GM12875 (cell line): ENCODE measurements around the gene CREG1.

Experiments
- H3K4me3 ChIP-seq: one replicate; pipeline ENCODE4 v1.5.1; 2011; ENCODE audit warnings: low read depth, low read length, control low read depth
- TF ChIP-seq, protein P1 (sequence below): IDR thresholded peaks from 2 replicates; pipeline ENCODE4 v1.5.1; 2011; ENCODE audit warnings: low read depth, mild to moderate bottlenecking, control low read depth, inconsistent platforms, low read length, moderate library complexity, borderline replicate concordance; ENCODE audit not compliant: insufficient read depth

CREG1 gene

DNA sequence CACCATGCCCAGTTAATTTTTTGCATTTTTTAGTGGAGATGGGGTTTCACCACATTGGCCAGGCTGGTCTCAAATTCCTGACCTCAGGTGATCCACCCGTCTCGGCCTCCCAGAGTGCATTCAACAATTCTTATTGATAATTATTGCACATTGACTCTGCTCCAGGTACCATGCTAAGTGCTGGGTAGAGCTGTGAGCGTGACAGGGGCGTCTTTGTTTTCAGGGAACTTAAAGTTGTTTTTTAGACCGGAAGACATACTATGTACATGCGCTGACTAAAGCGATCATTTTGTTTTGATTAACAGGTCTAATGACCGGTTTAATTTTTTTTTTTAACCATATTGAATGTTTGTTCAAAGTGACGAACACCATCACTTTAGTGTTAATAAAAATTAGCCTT, 39.3 kb downstream of the CREG1 start:
- TF ChIP-seq, protein P1, sequence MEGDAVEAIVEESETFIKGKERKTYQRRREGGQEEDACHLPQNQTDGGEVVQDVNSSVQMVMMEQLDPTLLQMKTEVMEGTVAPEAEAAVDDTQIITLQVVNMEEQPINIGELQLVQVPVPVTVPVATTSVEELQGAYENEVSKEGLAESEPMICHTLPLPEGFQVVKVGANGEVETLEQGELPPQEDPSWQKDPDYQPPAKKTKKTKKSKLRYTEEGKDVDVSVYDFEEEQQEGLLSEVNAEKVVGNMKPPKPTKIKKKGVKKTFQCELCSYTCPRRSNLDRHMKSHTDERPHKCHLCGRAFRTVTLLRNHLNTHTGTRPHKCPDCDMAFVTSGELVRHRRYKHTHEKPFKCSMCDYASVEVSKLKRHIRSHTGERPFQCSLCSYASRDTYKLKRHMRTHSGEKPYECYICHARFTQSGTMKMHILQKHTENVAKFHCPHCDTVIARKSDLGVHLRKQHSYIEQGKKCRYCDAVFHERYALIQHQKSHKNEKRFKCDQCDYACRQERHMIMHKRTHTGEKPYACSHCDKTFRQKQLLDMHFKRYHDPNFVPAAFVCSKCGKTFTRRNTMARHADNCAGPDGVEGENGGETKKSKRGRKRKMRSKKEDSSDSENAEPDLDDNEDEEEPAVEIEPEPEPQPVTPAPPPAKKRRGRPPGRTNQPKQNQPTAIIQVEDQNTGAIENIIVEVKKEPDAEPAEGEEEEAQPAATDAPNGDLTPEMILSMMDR, result no peak
- no peak overlapping the region for H3K4me3 ChIP-seq

DNA sequence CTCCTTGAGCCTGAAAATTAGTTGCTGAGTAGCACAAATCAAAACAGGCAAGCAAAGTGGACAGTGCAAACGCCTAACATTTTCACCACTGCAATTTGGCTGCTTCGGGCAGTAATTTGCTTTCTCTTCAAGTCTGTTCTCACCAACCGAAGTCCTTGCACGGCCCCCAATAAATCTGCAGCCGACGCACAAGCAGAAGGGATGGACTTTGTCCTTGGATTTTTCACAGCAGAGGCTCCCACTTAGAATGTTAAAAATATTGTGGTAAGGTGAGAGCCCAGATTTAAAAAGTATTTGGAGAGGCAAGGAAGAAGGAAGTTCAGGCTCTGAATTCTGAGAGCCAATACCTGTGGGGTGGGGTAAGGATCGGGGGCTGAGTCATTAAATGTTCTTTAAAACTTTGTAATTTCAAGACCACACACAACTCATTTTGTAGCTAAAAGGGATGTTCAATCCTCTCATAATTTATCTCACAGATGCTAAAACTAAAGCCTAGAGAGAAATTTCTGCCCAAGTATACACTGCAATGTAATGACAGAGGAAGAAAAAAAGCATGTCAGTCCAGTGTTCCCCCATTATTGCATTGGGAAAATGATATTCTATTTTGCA, 41.4 kb downstream of the CREG1 start:
- no peak overlapping the region for H3K4me3 ChIP-seq
- TF ChIP-seq, protein P1, result no peak

DNA sequence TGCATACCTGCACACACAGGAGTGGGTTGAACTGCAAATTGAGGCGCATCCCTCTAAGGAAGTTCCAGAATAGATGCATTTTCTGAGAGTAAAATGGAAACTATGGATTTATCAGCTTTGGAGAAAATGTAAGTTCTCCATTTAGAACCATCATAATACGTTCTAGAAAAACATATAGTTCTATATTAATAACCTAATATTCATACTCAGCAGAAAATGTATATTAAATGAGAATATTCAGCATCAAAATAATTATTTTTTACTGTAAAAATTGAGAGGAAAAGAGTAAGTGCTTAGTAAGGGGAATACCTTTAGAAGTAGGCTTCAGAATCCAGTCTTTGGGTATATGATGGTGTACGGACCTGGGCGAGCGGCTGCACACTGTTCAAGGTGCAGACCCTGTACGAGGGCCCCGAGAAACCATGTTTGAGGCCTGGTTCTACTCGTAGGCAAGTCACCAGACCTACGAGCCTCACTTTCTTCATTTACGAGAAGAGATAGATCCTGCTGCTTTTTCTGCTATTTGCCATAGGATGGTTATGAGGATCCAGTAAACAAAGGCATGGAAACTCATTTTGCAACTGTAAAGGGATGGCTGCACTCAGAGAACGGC, 42.1 kb downstream of the CREG1 start:
- no peak overlapping the region for H3K4me3 ChIP-seq
- TF ChIP-seq, protein P1, result no peak

DNA sequence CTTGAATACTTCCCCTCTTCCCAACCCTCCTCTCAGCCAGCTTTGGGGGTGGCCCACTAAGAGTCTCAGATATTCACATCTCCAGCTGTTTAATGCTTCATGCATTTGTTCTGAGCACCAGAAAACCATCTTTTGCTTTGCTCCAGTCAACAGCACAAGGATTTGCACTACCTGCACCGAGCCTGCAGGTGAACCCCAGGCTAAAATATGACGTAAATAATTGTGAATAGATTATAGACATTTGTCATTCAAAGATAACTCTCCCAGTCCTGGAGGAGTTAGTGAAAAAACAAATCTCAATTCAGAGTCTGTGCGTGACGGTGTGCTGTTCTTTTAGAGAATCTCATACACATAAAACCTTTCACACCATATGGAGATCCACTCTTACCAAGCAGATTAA, 42.7 kb downstream of the CREG1 start:
- TF ChIP-seq, protein P1, result no peak
- H3K4me3 ChIP-seq, result no peak overlapping the region

DNA sequence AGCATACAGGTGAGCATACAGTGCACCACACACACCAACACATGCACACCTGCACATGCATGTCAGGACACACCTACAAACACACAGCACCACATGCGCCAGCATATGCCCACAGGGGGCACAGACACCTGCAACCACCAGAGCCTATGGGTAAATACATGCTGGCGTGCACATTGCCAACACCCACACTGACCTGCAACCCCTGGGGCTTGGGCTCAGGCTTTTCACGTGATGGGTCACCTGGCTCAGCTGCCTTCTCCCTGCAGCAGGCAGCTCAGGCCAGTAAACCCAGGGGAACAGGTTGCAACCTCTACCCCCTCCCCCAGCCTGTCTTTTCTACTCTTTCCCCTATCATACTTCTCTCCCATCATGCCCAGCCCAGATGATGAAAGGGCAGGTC, 43.3 kb downstream of the CREG1 start:
- no peak overlapping the region for H3K4me3 ChIP-seq

DNA sequence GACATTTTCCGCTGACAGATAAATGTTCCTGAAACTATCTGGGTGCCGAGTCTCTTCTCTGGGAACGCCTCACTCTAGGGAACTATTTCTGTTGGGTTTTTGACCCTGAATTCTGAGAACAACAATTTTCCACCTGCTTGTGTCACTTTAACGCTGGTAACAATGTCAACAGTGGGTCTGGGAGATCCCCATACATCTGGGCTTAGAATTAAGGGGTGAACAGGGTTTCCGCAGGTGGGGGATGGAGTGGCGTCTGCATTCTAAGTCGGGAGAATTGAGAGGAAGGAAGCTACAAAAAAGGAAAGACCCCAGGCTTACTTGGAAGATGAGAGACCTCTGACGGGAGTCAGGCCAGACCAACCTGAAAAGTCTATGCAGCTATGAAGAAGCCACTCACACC, 44.0 kb downstream of the CREG1 start:
- TF ChIP-seq, protein P1, result no peak
- H3K4me3 ChIP-seq, result no peak overlapping the region

More for the DNA sequence above, 43.3 kb downstream of the CREG1 start:
- TF ChIP-seq, protein P1, result no peak

DNA sequence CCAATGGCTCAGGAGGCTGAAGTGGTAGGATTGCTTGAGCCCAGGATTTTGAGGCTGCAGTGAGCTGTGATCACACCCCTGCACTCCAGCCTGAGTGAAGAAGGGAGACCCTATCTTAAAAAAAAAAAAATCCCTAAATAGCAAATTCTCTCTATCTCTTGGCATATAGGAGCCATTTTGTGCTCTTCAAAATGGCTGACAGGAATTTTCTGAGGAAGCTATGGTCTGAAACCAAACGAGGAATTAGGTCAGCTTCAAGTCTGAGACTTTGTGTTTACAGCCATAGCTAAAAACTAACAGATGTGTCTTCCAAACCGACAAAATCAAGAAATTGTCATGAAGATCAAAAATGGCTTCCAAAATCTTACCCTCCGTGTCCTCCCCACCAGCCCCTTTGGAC, 45.8 kb downstream of the CREG1 start:
- TF ChIP-seq, protein P1, result no peak
- H3K4me3 ChIP-seq, result no peak overlapping the region
